Measurements from ENCODE around the gene MSANTD4. TPM values are rescaled to one million over a fixed set of nuclear protein-coding genes. Genes with fewer than 3 reads are reported as not detected.

MSANTD4 gene
- total RNA-seq, 6 donors from 2014 or later = 15.4 to 44.3 (median 21.8) TPM

DNA sequence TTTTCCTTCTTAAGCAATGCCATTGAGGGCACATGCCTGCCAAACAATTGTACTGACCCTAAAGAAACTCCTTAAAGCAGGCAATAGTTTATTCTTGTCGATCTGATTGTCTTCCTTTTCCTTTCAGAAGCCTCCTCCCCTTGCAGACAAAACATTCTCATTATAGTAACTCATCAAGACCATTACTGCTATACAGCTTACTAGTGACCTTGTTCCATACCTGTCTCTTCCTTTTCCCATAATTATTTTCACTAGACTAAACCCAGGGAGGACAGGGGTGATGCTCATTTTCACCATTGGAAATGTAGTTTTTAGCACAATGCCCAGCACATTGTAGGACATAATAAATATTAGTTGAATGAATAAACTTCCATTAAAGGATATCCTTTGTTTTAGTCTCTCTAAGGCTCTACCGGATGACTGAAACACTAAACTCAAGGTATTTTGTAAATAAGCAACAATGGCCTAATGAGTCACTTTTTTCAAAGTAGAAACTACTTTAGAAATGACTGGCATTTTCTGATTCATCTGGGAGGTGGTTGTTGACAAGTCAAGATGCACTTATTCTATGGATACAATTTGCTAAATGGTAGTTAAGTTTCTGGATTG, 9.3 kb upstream of the MSANTD4 start:
- TF ChIP-seq, protein P1, sequence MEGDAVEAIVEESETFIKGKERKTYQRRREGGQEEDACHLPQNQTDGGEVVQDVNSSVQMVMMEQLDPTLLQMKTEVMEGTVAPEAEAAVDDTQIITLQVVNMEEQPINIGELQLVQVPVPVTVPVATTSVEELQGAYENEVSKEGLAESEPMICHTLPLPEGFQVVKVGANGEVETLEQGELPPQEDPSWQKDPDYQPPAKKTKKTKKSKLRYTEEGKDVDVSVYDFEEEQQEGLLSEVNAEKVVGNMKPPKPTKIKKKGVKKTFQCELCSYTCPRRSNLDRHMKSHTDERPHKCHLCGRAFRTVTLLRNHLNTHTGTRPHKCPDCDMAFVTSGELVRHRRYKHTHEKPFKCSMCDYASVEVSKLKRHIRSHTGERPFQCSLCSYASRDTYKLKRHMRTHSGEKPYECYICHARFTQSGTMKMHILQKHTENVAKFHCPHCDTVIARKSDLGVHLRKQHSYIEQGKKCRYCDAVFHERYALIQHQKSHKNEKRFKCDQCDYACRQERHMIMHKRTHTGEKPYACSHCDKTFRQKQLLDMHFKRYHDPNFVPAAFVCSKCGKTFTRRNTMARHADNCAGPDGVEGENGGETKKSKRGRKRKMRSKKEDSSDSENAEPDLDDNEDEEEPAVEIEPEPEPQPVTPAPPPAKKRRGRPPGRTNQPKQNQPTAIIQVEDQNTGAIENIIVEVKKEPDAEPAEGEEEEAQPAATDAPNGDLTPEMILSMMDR (IDR thresholded peaks at IDR 0.05) = no peak
- TF ChIP-seq EP300 (IDR thresholded peaks at IDR 0.05) (no peak), POLR2AphosphoS5 (IDR thresholded peaks at IDR 0.05) (no peak), POLR2A (IDR thresholded peaks at IDR 0.05) (no peak)
- peak overlapping the region in 1 of 4 donors; percentile 43 for H3K27ac ChIP-seq
- H3K36me3 ChIP-seq = no peaks in the 10 kb centered on the region
- no peaks in the 10 kb centered on the region for H3K27me3 ChIP-seq
- H3K4me3 ChIP-seq = no peak overlapping the region
- 49 to 58% methylated on average over 2 of the region's 2 CpGs for WGBS, 2 donors
- DNase-seq (no peak), ATAC-seq (ENCODE audit: low FRiP score in 2 of 2) (no peak)
- no peaks in the 10 kb centered on the region for H3K9me3 ChIP-seq
- no peaks in the 10 kb centered on the region for H3K4me1 ChIP-seq

DNA sequence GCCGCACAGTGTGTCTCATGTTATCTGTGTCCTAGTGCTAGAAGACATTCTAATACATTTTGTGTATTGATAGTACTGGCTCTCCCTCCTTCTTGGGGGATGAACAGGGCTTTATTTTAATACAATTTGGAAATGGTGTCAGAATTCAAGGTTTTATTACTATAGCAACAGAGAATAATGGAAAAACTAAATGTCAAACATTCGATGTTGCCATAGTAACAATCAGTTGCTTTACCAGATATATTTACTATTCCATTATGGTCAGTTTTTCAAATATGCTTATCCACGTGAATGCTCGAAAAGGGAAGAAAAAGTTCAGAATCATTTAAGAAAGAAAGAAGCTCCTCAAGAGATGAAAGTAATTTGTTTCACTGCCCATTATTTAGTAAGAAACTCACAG, 8.6 kb upstream of the MSANTD4 start:
- TF ChIP-seq EP300 (IDR thresholded peaks at IDR 0.05) (no peak), POLR2A (IDR thresholded peaks at IDR 0.05) (no peak), POLR2AphosphoS5 (IDR thresholded peaks at IDR 0.05) (no peak)
- TF ChIP-seq, protein P1 (IDR thresholded peaks at IDR 0.05) = no peak
- no peak for DNase-seq
- no peak for ATAC-seq (ENCODE audit: low FRiP score in 2 of 2)
- no peaks in the 10 kb centered on the region for H3K4me1 ChIP-seq
- H3K27me3 ChIP-seq = no peaks in the 10 kb centered on the region
- H3K27ac ChIP-seq = peak overlapping the region in 1 of 4 donors; percentile 7
- H3K9me3 ChIP-seq = no peaks in the 10 kb centered on the region
- WGBS, 2 donors = 65 to 69% methylated on average over 4 of the region's 4 CpGs
- no peak overlapping the region for H3K4me3 ChIP-seq
- H3K36me3 ChIP-seq = no peaks in the 10 kb centered on the region

DNA sequence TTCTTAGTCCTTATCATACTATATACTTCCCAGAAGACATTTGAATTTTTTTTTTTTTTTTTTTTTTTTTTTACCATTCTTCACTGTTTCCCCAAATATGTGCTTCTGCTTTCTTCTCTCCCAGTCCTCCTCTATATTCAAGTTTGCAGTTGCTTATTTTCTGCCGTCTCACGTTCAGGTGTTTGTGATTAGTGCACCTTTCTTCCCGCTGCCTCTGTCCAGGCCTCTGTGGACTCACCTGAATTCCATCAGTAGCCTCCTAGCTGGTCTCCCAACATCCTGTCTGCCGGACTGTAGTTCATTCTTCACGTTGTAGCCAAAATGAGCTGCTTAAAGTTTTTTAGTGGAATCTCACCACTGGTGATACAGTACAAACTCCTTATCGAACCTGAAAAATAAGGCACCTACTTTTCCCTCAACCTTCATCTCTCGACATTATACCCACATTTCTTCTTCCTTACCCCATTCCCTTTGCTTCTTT, 795 bp upstream of the MSANTD4 start:
- TF ChIP-seq POLR2AphosphoS5 (IDR thresholded peaks at IDR 0.05) (no peak), POLR2A (IDR thresholded peaks at IDR 0.05) (no peak), EP300 (IDR thresholded peaks at IDR 0.05) (no peak)
- TF ChIP-seq, protein P1 (IDR thresholded peaks at IDR 0.05) = no peak
- DNase-seq (no peak), ATAC-seq (ENCODE audit: low FRiP score in 2 of 2) (no peak)
- Histone ChIP-seq H3K4me1 (peaks cover 13 to 37% (median 28%) of the 10 kb centered on the region in 4 donors), H3K4me3 (peak overlapping the region in 3 of 4 donors; percentile 93 to 97 (median 94)), H3K27ac (peak overlapping the region; percentile 68 to 90 (median 81)), H3K9me3 (no peaks in the 10 kb centered on the region), H3K27me3 (no peaks in the 10 kb centered on the region), H3K36me3 (no peaks in the 10 kb centered on the region)
- WGBS, 2 donors = 90 to 91% methylated on average over 7 of the region's 7 CpGs

- Histone ChIP-seq H3K36me3 (no peaks in the 10 kb centered on the region), H3K4me3 (peak overlapping the region; percentile 67 to 97 (median 94)), H3K27me3 (no peaks in the 10 kb centered on the region), H3K4me1 (peaks cover 13 to 44% (median 32%) of the 10 kb centered on the region in 4 donors), H3K27ac (peak overlapping the region; percentile 61 to 90 (median 84)), H3K9me3 (no peaks in the 10 kb centered on the region)
- peak in 1 of 2 donors; percentile 17 for ATAC-seq (ENCODE audit: low FRiP score in 2 of 2)
- DNase-seq = no peak
- no peak for TF ChIP-seq EP300 (IDR thresholded peaks at IDR 0.05)
- no peak for TF ChIP-seq POLR2AphosphoS5 (IDR thresholded peaks at IDR 0.05)
- TF ChIP-seq POLR2A (IDR thresholded peaks at IDR 0.05) = no peak
- TF ChIP-seq, protein P1 (IDR thresholded peaks at IDR 0.05) = no peak
- WGBS, 2 donors = 18 to 40% methylated on average over 8 to 17 of the region's 18 CpGs
These were observed 666 bp downstream of the MSANTD4 start for GRCh38 chr11:106021181-106021966.
